Tibial nerve (tissue), 4 donors: ENCODE data around the gene TBC1D5. TPM values are rescaled to one million over a fixed set of nuclear protein-coding genes. Genes with fewer than 3 reads are reported as not detected.
A peak's percentile ranks its signal among the peaks of the same experiment; 100 is the strongest.

ENCODE experiments used
- DNase-seq, 2 donors: peaks; one replicate each; pipeline ENCODE4 v3.0.0-alpha.2; 2019; ENCODE audit warnings: low spot score in 2 of 2
- H3K27ac ChIP-seq, 4 donors: fragments of 200-600 bp; sonication (generic) in 3 of 4; one replicate each; pipeline ENCODE4 v1.5.1; 2017 to 2019; ENCODE audit warnings: mild to moderate bottlenecking in 1 of 4
- H3K27me3 ChIP-seq, 2 donors: fragments of 200-600 bp; sonication (generic) in 1 of 2; one replicate each; pipeline versions ENCODE4 v1.5.1 to v1.6.0; 2017 to 2019
- H3K36me3 ChIP-seq, 3 donors: fragments of 200-600 bp; sonication (generic); one replicate each; pipeline ENCODE4 v1.5.1; 2018 to 2019
- H3K4me1 ChIP-seq, 4 donors: fragments of 200-600 bp; sonication (generic) in 3 of 4; one replicate each; pipeline ENCODE4 v1.5.1; 2017 to 2019
- H3K4me3 ChIP-seq, 4 donors: fragments of 200-600 bp; sonication (generic) in 3 of 4; one replicate each; pipeline ENCODE4 v1.5.1; 2017 to 2019; ENCODE audit warnings: mild to moderate bottlenecking in 1 of 4, moderate library complexity in 1 of 4
- H3K9me3 ChIP-seq, 4 donors: fragments of 200-600 bp; sonication (generic) in 3 of 4; one replicate each; pipeline ENCODE4 v1.5.1; 2017 to 2019
- EP300 ChIP-seq, 2 donors: sonication (generic); formaldehyde crosslinking; IDR thresholded peaks; one replicate each; pipeline ENCODE4 v1.6.1; 2017; ENCODE audit warnings: antibody characterized with exemption in 2 of 2, mild to moderate bottlenecking in 1 of 2
- POLR2A ChIP-seq, 2 donors: fragments of 450-650 bp; IDR thresholded peaks; one replicate each; pipeline ENCODE4 v1.6.1; 2017; ENCODE audit warnings: antibody characterized with exemption in 2 of 2, mild to moderate bottlenecking in 2 of 2, moderate library complexity in 2 of 2
- WGBS, 2 donors: methylation state at CpG; one replicate each; pipeline ENCODE4 v1.1.5; 2018; 5-methylcytosine and 5-hydroxymethylcytosine counted together
- total RNA-seq, 4 donors: library from RNA; depleted of rRNA; stranded (reverse); fragments of >200 nt; gene quantifications; one replicate each; pipeline ENCODE4 v1.1.0, GENCODE V29; 2016
- TF ChIP-seq, protein P1 (sequence below), 5 experiments: fragments of 200-600 bp in 3 of 5; fragments of 450-650 bp in 2 of 5; sonication (generic) in 3 of 5; IDR thresholded peaks; one replicate each; pipeline ENCODE4 v1.5.1; 2016 to 2019; ENCODE audit warnings: antibody characterized with exemption in 5 of 5, mild to moderate bottlenecking in 3 of 5, moderate library complexity in 2 of 5

TBC1D5 gene
- total RNA-seq, 4 donors from 2014 or later: 55.2 to 128 (median 79.4) TPM

DNA sequence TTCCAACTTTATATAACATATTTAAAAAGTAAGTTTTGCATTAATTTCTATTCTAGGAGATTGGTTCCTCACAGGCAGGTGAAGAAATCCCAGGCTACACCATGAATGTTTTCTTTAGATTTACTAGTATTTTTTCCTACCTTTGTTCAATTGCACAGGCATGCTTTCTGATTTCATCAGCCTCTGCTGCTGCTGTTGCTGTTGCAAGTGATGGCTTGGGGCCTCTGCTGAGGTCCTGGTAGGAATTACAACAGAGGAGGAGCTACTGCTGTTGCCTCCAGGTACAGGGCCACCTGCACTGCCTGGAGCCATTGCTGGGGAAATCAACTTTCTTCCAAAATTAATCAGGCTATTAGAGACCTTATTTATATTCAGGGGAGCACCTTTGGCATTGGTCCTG is 504.4 kb downstream of the TBC1D5 start:
- Histone ChIP-seq H3K4me1 (no peaks in the 10 kb centered on the region), H3K36me3 (peaks cover 0 to 12% (median 0%) of the 10 kb centered on the region in 3 donors), H3K27ac (no peak overlapping the region), H3K9me3 (no peaks in the 10 kb centered on the region), H3K4me3 (no peak overlapping the region), H3K27me3 (no peaks in the 10 kb centered on the region)
- DNase-seq: no peak
- TF ChIP-seq, protein P1, sequence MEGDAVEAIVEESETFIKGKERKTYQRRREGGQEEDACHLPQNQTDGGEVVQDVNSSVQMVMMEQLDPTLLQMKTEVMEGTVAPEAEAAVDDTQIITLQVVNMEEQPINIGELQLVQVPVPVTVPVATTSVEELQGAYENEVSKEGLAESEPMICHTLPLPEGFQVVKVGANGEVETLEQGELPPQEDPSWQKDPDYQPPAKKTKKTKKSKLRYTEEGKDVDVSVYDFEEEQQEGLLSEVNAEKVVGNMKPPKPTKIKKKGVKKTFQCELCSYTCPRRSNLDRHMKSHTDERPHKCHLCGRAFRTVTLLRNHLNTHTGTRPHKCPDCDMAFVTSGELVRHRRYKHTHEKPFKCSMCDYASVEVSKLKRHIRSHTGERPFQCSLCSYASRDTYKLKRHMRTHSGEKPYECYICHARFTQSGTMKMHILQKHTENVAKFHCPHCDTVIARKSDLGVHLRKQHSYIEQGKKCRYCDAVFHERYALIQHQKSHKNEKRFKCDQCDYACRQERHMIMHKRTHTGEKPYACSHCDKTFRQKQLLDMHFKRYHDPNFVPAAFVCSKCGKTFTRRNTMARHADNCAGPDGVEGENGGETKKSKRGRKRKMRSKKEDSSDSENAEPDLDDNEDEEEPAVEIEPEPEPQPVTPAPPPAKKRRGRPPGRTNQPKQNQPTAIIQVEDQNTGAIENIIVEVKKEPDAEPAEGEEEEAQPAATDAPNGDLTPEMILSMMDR (IDR thresholded peaks at IDR 0.05): no peak
- TF ChIP-seq EP300 (IDR thresholded peaks at IDR 0.05): no peak
- TF ChIP-seq POLR2A (IDR thresholded peaks at IDR 0.05): no peak

DNA sequence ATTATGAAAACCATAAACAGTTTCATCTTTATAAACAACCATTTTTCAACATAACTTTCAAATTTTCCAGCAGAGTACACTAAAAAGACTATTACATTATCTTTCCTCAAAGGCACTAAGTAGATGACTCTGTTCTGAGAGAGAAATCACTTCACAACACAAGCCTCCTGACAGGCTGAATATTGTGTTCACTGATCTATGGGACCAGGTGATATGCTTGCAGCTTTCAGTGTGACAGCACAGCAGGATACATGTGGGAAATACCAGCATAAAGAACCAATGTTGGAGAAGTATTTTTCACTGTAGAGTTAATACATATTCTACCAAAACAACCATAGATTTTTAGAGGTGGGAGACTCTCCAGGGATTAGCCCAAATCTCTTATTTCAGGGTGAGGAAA is 507.1 kb downstream of the TBC1D5 start:
- Histone ChIP-seq H3K4me1 (no peaks in the 10 kb centered on the region), H3K4me3 (no peak overlapping the region), H3K27ac (no peak overlapping the region), H3K27me3 (no peaks in the 10 kb centered on the region), H3K9me3 (no peaks in the 10 kb centered on the region), H3K36me3 (peaks cover 0 to 12% (median 0%) of the 10 kb centered on the region in 3 donors)
- no peak for DNase-seq
- TF ChIP-seq POLR2A (IDR thresholded peaks at IDR 0.05) (no peak), EP300 (IDR thresholded peaks at IDR 0.05) (no peak)
- TF ChIP-seq, protein P1 (IDR thresholded peaks at IDR 0.05): no peak

DNA sequence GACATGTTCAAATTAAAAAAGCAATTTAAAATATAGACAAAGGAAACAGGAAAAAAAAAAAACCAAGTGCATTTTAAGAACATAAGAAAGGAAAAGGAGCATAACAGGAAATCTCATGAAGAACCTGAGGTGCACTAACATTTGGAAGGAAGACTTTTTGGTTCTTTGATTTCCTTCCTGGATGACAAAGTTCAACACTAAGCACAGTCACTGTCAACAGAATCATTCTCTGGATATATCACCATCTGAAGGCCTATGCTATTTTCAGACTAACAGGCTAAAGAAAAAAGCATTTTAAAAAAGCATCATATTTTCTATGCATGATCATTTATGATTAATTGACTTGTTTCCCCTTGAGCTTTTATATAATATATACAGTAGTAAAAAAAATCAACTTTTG is 508.0 kb downstream of the TBC1D5 start:
- Histone ChIP-seq H3K9me3 (no peaks in the 10 kb centered on the region), H3K36me3 (peaks cover 0 to 12% (median 0%) of the 10 kb centered on the region in 3 donors), H3K27ac (no peak overlapping the region), H3K4me1 (no peaks in the 10 kb centered on the region), H3K4me3 (no peak overlapping the region), H3K27me3 (no peaks in the 10 kb centered on the region)
- no peak for DNase-seq
- TF ChIP-seq EP300 (IDR thresholded peaks at IDR 0.05): no peak
- TF ChIP-seq, protein P1 (IDR thresholded peaks at IDR 0.05): no peak
- TF ChIP-seq POLR2A (IDR thresholded peaks at IDR 0.05): no peak

DNA sequence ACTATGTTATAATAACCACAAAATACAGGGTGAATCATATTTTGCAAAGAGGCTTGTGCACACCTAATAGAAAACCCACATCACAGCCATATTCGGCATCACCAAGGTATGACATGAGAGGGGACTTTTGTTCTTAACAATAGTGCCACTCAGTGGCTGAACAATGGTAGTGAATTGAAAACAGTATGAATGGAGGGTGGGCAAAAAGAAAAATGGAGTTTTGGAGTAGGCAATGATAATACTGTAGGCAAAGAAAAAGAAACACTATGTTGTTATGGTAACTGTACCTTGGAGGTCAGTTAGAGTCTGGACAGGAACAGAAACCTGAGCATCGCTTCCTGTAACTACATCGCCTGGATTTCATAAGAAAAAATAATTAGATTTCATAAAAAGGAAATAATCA is 509.0 kb downstream of the TBC1D5 start:
- no peak for DNase-seq
- Histone ChIP-seq H3K27ac (no peak overlapping the region), H3K27me3 (no peaks in the 10 kb centered on the region), H3K36me3 (peaks cover 0 to 12% (median 0%) of the 10 kb centered on the region in 3 donors), H3K9me3 (no peaks in the 10 kb centered on the region), H3K4me1 (no peaks in the 10 kb centered on the region), H3K4me3 (no peak overlapping the region)
- TF ChIP-seq, protein P1 (IDR thresholded peaks at IDR 0.05): peak; percentile 32 to 65 (median 52)
- no peak for TF ChIP-seq POLR2A (IDR thresholded peaks at IDR 0.05)
- 51% methylated on average over 3 of the region's 3 CpGs for WGBS, 2 donors

DNA sequence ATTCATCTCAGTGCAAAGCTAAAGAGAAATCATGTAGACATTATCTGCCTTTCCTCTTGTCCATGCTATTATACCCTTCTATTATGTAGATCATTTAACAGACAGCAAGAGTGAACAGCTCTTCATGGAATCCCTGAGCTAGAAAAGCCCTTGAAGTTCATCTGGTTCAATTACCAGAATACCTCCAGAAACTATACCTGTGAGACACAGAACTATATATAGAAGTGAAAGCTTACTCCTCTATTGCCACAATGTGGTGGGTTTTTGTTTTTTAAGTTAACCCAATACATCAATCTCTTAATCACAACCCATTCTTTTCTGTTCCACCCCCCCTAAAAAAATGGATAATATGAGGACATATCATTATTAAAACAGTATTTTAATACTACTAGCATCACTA is 510.0 kb downstream of the TBC1D5 start:
- Histone ChIP-seq H3K27ac (no peak overlapping the region), H3K36me3 (peaks cover 0 to 4% (median 0%) of the 10 kb centered on the region in 3 donors), H3K9me3 (no peaks in the 10 kb centered on the region), H3K4me1 (no peaks in the 10 kb centered on the region), H3K4me3 (no peak overlapping the region), H3K27me3 (no peaks in the 10 kb centered on the region)
- no peak for DNase-seq
- TF ChIP-seq POLR2A (IDR thresholded peaks at IDR 0.05): no peak
- TF ChIP-seq, protein P1 (IDR thresholded peaks at IDR 0.05): no peak
- no peak for TF ChIP-seq EP300 (IDR thresholded peaks at IDR 0.05)
